CD4-positive, alpha-beta T cell treated with Interleukin-4 for 4 hours (primary cell): ENCODE results near the gene FOXP2.
"Not testable (repeated sequence)": the region's sequence is repeated elsewhere in the genome, so short reads cannot be mapped to it uniquely, and the experiment has no call there.

Source experiments
- DNase-seq: peaks from one replicate; pipeline ENCODE4 v3.0.0-alpha.2; 2020

FOXP2 gene

DNA sequence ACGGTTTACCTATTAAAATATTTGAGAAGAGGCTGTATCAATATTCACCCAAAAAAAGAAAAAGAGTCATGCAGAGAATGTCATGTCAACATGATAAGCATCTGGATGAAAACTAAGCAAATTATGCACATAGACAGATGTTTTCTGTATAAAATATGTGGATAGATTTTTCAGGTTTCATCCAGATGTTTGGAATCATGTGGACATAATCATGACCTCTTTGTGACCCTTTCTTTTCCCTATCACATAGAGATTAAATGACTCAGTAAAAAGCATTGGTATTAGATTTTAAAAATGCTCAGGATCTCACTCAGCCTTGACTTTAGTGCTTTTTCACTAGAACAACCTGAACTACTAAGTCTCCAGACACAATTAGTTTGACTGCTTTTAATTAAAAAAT, 90.0 kb downstream of the FOXP2 start:
- DNase-seq = no peak

DNA sequence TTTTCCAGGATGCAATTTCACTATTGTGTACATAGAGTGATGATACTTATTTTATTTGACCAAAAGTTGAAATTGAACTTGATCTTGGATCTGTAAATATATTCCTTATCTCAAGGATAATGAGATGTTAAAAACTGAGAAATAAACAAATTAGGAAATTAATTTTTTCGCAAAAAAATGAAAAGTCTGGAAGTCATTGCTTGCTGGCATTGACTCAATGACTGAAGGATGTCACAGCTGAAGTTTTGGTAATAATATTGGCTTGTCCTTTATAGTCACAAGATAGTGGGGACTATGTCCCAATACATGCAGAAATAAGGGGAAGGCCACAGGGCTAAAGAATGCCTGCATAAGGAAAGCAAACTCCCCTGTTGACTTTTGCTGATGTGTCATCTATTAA, 92.8 kb downstream of the FOXP2 start:
- no peak for DNase-seq

DNA sequence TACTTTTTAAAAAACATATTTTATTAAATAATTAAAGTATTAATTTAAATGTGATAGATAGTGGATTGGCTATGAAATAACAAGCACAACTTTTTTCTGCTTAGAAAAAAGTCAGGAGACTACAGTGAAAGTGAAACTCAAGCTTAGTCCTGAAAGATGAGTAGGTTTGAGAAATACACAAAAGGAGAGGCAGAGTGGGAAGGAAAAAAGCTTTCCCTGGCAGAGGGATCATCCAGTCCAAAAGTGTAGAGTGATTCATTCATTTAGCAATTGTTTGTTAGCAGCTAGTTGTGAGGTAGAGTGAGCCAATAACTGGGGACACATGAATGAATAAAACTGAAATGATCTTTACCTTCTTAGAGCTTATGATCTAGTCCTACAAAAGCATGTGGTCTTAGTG, 93.5 kb downstream of the FOXP2 start:
- no peak for DNase-seq

DNA sequence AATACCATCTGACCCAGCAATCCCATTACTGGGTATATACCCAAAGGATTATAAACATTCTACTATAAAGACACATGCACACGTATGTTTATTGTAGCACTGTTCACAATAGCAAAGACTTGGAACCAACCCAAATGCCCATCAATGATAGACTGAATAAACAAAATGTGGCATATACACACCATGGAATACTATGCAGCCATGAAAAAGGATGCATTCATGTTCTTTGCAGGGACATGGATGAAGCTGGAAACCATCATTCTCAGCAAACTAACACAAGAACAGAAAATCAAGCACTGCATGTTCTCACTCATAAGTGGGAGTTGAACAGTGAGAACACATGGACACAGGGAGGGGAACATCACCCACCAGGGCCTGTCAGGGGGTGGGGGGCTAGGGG, 96.2 kb downstream of the FOXP2 start:
- DNase-seq = not testable (repeated sequence)

DNA sequence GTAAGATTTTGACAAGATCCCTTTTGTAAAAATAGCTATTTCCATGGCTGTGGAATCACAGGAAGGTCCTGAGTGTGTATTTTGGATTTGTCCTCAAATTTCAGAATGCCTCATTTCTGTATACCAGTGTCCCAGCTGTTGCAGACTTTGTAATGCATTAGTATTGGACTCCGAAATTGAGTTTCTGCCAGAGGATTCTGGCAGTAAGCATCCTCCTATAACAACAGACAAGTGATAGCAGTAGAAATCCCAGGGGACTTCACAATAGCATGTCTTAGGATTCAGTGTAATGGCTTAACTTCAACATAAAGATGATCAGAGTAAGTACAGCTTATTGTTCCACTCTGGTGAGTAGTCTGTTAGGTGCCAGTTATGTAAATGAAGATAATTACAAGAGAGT, 104.6 kb downstream of the FOXP2 start:
- no peak for DNase-seq

DNA sequence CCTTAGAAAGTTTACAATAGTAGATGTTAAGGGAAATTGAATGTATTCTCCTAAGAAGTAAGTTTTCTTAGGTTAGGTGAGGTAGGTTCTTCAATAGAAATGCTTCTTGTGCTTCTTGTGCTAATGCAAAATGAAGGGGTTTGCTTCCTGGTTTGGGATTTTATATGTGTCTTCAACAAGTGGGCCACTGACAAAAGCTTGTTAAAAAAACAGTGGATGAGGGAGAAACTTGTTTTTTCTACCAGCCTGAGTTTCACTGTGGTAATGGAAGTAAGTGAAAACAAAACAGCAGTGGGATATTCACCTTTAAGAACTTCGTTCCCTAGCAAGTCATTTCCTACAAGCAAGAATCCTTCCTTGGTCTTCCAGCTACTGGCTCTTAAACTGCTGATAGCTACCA, 107.5 kb downstream of the FOXP2 start:
- no peak for DNase-seq

DNA sequence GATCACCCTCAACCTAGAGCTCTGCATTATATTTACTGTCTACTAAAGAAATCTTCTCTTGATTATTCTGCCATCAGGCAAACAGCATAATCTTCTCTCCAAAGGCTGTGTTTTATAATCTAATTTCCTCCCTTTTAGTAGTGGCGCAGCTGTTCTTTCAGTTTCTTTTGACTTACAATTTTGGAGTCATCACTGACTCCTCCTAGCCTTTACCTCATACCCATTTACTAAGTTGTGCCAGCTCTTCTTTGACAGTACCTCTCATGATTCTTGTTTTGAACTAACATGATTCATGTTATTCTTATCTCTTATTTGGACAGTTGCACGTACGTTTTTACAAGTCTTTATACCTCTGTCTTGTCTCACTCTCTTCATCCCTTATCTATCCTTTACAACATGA, 113.0 kb downstream of the FOXP2 start:
- no peak for DNase-seq

DNA sequence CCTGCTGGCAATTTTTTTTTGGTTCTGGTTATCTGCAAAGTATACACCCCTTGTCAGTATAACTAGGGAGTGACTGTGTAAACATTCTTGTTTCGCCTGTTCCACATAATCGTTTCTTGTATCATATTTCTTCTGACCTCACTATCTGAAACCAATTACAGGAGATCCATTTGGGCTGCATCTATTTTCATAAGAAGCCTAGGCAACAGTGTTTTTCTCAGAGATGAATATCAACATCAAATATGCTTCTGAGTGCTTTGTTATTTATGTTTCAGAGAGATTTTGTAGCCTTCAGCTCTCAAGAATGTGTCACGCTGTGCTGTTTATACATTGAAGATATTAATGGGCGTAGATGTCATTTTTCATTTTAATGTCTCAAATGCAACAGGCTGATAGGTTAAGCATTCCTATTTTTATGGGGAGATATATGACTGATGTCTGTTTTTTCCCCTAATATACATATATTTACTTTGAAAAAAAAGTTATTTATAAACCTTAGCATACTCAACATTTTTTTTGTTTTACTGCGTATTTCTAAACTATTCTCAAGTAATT, 115.5 kb downstream of the FOXP2 start:
- DNase-seq = no peak

DNA sequence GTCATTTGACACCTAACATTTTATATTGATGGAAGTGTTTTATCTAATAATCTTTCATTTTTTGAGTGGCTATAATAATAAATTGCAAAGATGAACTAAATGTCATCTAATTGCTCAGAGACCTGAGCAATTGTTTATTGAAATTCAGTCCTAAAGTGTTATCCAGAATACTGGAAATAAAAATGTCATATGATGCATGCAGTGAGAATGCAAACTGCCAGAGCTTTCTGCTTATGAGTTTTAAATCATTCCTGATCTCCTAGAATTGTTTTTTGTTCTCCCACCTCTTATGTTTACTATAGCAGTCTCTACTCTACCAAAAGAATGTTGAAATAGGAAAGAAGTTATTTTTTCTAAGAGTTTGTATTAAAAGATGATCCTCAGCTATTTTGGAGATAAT, 116.7 kb downstream of the FOXP2 start:
- DNase-seq = no peak

DNA sequence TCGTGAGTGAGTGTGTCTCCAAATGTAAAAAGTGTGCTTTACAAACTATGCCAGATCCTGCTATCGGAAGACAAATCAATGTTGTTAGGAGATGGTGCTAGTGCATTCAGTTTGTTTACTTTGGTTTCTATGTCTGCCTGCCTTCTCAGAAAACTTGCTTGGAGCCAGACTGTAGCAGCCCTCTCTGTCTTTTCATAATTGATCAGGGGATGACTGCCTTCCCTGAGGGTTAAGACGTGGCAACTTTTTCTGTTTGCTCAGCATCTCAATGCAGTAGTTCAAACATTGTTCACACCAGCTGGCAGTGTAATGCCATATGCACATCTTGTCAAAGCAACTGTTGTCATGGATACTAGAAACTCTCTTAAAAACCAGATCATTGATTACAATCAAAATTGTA, 118.5 kb downstream of the FOXP2 start:
- no peak for DNase-seq

DNA sequence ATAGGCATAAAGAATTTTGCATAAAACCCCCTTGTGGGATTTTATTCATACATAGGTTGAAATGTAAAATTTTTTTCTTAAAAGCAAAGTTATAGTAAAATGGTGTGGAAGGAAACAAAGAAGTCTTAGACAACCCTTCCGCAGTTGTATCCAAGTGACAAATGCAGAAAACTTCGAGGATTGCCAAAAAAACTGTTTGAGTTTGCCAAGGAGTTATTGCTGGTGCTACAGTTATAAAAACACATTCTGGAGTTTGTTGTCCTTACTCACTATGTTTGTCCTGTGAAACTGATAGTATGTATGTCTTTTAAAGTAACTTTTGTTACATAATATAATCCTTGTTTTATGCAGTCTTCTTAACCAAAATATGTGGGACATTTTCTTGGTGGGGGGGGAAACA, 120.3 kb downstream of the FOXP2 start:
- no peak for DNase-seq

DNA sequence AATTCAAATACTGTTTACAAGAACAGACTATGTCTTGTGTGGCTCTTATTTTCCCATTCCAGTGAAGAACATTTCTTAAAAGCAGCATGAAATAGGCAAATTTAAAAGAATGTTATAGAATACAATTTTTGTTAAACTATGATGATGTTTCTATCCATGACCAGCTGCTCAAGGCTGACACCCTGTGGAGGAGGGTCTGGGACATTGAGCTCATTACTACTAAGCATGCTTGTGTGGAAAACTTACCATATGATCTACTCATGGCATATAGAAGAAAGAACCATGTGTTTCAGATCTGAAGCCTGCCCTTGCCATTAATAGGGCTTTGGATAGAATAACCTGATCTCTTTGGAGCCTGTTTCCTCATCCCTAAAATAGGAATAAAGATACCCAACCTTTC, 125.0 kb downstream of the FOXP2 start:
- DNase-seq = no peak

DNA sequence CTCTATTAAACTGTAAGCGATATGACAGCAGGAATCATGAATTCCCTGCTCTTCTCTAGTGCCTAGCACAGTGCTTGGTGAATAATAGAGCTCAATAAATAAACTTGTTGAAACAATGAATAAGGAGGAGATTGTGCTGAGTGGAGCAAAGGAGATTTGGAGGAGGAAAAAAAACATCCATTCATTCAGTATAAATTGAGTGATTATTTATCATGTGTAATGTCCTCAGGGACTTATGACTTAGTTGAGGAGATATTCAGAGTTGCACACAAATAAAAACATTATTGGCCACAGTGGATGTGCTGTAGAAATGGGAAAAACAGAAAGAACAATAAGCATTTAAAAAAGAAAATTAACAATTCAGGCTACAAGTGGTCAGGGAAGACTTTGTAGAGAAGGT, 125.7 kb downstream of the FOXP2 start:
- DNase-seq = no peak

DNA sequence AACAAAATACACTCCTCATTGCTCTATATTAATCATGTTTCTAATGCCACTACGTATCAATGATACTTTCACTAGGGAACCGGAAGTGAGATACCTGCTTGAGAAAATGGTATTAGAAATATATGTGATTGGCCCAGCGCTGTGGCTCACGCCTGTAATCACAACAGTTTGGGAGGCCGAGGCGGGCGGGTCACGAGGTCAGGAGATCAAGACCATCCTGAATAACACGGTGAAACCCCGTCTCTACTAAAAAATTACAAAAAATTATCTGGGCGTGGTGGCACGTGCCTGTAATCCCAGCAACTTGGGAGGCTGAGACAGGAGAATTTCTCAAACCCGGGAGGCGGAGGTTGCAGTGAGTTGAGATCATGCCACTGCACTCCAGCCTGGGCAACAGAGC, 132.7 kb downstream of the FOXP2 start:
- not testable (repeated sequence) for DNase-seq

DNA sequence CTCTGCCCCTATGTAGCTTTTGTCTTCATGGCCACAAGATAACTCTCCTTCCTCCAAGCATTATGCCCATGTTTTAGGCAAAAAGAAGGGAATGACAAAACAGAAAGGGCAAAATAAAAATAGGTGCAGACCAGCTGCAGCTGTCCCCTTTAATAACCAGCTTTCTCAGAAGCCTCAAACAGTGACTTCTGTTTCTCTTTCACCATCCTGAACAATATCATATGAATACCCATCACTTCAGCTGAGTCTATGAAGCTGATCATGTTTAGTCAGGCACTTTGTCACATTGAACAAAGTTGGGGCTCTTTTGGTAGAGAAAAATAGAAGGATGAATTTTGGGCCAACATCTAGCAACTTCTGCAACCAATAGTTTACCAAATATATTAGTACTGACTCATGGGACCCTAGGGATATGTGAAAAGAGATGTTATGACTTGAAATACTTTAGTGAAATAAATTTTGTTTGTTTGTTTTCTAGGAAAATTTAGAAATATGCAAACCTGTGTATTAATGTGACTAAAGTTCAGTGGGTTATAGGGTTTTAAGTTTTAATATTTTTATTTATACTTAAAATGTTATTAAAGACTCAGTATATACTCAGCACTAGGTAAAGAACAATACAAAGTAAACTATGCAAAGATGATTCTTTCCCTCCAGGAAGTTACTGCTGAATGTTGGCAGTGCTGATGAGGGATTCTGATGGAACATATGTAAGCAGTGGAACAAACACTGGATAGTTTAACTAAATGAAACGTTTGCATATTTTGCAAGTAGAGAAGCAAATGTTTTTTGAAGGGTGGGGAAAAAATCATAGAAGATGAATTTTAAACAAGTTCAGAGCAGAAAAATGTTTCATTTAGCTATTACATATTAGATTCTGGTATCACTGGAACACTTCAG, 133.7 kb downstream of the FOXP2 start:
- DNase-seq = no peak

DNA sequence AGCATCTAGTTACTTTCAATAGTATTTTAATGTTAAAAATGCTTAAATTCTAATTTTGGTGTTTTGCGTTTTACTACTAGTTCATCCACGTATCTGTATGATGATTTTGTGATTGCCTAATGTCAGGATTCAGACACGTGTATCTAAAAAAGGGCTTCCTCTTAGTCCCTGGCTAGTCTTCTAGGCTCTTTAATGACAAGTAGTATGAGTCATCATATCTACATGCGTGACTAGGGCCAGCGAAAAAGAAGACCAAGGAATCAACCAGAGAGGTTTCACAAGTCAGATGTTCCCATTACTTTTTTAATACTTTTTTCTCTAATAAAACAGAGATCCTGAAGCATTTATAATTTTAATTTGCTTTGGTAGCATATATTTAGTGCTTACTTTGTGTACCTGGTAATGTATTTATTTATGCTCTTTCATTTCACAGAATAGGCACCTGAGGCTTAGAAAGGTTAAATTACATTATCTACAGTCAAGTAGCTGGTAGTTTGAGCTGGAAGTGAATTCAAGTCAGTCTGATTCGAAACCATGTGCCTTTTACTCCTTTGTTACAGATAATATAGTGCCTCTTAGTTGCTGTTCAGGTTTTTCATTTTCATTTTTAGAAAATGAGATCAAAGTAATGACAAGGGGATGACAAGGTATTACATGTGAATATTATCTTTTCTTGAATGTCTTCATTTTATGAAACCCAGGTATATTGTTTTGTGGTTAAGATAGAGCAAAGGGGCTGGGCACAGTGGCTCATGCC, 140.3 kb downstream of the FOXP2 start:
- DNase-seq = no peak

DNA sequence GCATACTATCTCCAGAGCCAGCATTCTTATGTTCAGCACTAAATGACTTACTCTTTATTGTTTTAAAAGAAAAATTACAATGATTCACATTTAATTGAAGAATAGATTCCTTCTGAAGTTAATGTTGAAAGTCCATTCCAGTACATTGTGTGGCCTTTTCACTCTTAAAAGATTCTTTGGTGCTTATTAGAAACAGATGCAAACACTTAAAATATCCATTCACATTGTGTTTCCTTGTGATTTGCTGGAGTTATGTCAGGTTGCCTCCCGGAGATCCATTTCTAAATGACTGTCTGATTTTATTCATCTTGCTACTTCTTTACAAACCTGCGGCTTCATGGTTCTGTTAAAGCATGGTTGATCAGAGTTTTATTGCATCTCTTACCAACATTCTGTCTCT, 152.8 kb downstream of the FOXP2 start:
- no peak for DNase-seq

DNA sequence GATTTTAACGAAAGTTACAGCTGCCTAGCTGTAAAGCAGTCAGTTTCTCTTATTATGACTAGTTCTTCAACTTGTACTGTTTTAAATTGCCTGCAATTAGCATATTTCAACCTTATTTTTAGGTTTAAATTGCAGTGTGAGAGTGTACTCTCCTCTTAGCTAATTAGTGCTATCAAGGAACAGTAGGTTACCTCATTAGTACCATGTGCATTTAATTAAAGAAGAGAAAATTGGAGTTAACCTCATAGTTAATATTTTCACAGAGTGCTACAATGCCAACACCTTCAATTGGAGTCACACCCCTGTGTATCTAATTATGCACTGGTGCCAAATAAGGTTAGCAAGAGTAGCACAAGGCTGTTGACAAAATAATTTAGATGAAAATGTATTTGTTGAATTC, 154.6 kb downstream of the FOXP2 start:
- no peak for DNase-seq

DNA sequence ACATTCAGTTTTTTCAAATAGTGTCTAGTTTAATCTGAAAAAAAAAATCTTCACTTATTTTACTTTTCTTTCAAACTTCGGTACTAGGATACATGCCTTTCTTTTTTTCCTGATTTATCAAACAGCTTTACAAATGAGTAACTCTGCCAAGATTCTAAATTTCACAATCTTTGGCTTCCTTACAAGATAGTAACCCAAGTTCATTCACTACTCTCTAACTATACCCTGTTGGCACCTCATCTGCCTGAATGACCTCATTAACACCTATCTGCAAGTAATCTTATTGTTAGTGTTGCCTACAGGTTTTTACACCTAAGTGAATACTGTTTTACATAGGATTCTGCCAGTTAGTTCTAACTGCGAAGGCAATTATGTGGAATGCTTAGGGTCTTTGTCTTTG, 159.8 kb downstream of the FOXP2 start:
- no peak for DNase-seq

DNA sequence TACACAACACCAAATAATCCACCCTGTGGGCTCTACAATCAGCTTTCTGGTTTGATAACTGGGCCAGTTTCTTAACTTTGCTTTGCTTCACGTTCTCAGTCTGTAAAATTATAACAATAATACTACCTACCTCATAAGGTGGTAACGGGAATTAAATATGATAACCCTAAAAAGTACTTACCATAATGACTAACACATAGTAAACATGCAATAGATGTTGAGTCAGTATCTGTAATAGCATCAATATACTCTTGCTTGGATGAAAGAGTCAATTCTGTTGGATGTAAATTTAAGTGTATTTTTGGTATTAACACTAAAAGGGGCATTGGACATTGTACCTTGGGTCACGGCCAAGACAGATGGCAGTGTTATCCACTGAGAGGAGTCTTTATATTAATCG, 160.5 kb downstream of the FOXP2 start:
- DNase-seq = no peak

DNA sequence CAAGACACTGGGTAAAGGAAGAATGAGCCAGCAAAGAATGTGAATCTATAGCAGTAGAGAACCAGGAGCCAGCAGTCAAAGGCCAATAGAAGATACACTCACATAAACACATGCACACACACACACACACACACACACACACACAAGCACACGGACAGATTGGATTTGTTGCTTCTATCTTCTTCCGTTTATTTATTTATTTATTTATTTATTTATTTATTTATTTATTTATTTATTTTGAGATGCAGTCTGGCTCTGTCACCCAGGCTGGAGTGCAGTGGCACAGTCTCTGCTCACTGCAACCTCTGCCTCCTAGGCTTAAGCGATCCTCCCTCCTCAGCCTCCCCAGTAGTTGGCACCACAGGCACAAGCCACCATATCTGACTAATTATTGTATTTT, 166.3 kb downstream of the FOXP2 start:
- DNase-seq = not testable (repeated sequence)

DNA sequence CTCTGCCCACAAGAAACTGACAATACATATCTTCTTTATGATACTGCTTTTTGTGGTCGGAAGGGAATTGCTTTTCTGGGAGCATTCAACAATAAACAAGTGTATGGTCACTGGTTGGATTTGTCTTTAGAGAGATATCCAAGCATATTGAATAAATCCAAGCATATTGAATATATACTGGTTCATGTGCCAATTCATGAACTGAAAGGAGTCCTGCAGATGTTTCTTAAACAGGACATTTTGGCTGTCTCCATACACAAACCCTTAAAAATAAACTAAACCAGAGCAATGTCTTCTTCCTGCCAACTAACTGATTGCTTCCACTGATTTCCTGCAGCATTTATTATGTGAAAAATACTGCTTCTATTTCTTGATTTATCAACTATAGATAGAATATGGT, 173.9 kb downstream of the FOXP2 start:
- no peak for DNase-seq

DNA sequence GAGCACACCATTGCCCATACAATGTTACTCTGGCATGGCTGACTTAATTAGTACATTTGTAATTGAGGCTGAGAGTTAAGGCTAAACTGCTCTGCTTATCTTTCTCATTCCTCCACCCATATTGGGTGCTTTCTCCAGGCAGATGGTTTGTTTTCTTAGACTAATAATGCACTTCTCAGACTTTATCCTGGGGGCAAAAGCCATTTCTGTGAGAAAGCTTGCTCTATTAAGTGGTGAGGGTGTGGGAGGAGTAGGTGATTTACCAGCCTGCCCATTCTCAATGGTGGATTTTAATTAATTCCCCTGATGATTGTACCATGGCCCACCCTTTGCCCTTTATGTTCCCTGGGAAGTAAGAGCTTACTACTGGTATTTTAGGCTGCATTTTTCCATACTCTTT, 174.8 kb downstream of the FOXP2 start:
- DNase-seq = no peak

DNA sequence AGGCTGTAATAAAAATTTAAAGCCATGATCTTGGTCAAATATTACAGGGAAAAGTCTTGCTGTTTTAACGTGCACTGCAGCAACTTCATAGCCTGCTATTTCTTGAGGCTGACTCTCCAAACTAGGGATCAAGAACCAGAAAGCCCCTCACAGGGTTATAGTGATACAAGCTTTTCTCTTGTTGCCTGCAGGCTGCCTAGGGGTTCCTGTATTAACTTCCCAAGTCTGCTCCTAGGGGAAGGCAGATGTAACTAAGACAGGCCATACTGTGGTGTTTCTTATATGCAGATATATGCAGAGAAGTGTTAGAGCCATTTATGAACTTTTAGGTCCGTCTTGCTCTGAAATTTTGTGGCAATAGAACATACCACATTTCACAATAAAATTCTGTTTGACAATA, 175.7 kb downstream of the FOXP2 start:
- DNase-seq = no peak
